Panc1 (cell line): ENCODE measurements around the gene CCDC9B. TPM values are rescaled to one million over a fixed set of nuclear protein-coding genes. Genes with fewer than 3 reads are reported as not detected.

Experiments used
- ATAC-seq: fragments of 200-7000 bp; cut with Tn5 transposase; 2 replicates; pipeline ENCODE4 v1.9.1; 2020; ENCODE audit warnings: mild to moderate bottlenecking, moderate library complexity
- BruUV-seq: library from RNA; stranded (reverse); fragments of 400-500 nt; replicated peaks from 2 replicates; lab custom pipeline; 2021; lab: Mats Ljungman, UMichigan
- CTCF ChIA-PET: fragments of 300-600 bp; sonication (Branson Sonifier 250); formaldehyde crosslinking; loops from one replicate; lab custom pipeline; 2022; ENCODE audit warnings: antibody characterized with exemption; lab: Charles Lee
- POLR2A ChIA-PET: fragments of 300-600 bp; sonication (Branson Sonifier 250); formaldehyde crosslinking; loops from one replicate; lab custom pipeline; 2022; ENCODE audit warnings: antibody characterized with exemption; lab: Charles Lee
- DNase-seq: peaks from one replicate; pipeline ENCODE4 v3.0.0-alpha.2; 2010; ENCODE audit warnings: low read depth, low spot score
- H3K27ac ChIP-seq: 2 replicates; pipeline ENCODE4 v1.5.1; 2011; ENCODE audit warnings: mild to moderate bottlenecking, low read length, inconsistent platforms
- H3K27me3 ChIP-seq: fragments of 200-500 bp; sonication (Bioruptor generic); 2 replicates; pipeline ENCODE4 v1.6.0; 2014; ENCODE audit warnings: low read length, inconsistent platforms; ENCODE audit not compliant: control insufficient read depth, insufficient read depth
- H3K36me3 ChIP-seq: fragments of 200-500 bp; sonication (Bioruptor generic); 2 replicates; pipeline ENCODE4 v1.5.1; 2014; ENCODE audit warnings: inconsistent platforms, mild to moderate bottlenecking, low read length, moderate library complexity; ENCODE audit not compliant: control insufficient read depth, insufficient read depth
- H3K4me1 ChIP-seq: 2 replicates; pipeline ENCODE4 v1.5.1; 2011; ENCODE audit warnings: inconsistent platforms, mild to moderate bottlenecking, low read length, moderate library complexity; ENCODE audit not compliant: control insufficient read depth, insufficient read depth
- H3K4me3 ChIP-seq, 2 experiments: 2 replicates each; pipeline ENCODE4 v1.5.1; 2011 to 2012; ENCODE audit warnings: low read depth in 2 of 2, low read length in 2 of 2, mild to moderate bottlenecking in 2 of 2, inconsistent platforms in 1 of 2, moderate library complexity in 1 of 2
- H3K9me3 ChIP-seq: fragments of 200-500 bp; sonication (Bioruptor generic); 2 replicates; pipeline ENCODE4 v1.5.1; 2014; ENCODE audit warnings: low read depth, mild to moderate bottlenecking, inconsistent platforms, low read length, moderate library complexity; ENCODE audit not compliant: control insufficient read depth, insufficient read depth
- POLR2AphosphoS5 ChIP-seq: IDR thresholded peaks from 2 replicates; pipeline ENCODE4 v1.6.1; 2012; ENCODE audit warnings: mild to moderate bottlenecking, low read depth, low read length, moderate library complexity
- SIN3A ChIP-seq: IDR thresholded peaks from 2 replicates; pipeline ENCODE4 v1.6.1; 2012; ENCODE audit warnings: low read depth, mild to moderate bottlenecking, low read length, moderate library complexity, borderline replicate concordance; ENCODE audit not compliant: insufficient read depth
- TCF7L2 ChIP-seq: IDR thresholded peaks from 2 replicates; pipeline ENCODE4 v1.6.1; 2011; ENCODE audit warnings: mild to moderate bottlenecking, low read depth, low read length, inconsistent platforms
- in situ Hi-C: cut with HindIII; loops from 2 replicates; pipeline ENCODE4 v1.10.0; 2016; ENCODE audit warnings: low sequenced_read_pairs, low pct_unique_long_range_greater_than_20kb
- intact Hi-C: fragments of 100-400 bp; cut with micrococcal nuclease; formaldehyde crosslinking; loops from one replicate; pipeline ENCODE4 v1.10.0; 2022; ENCODE audit not compliant: unreplicated experiment
- total RNA-seq: library from RNA; stranded (reverse); gene quantifications from one replicate; pipeline ENCODE4 v1.2.1, GENCODE V29; 2021; ENCODE audit not compliant: unreplicated experiment
- TF ChIP-seq, protein P1 (sequence below), 2 experiments: IDR thresholded peaks; 2 replicates each; pipeline ENCODE4 v1.6.1; 2011 to 2012; ENCODE audit warnings: low read depth in 2 of 2, control low read depth in 1 of 2, low read length in 1 of 2, mild to moderate bottlenecking in 1 of 2, moderate library complexity in 1 of 2; ENCODE audit not compliant: insufficient read depth in 1 of 2
- TF ChIP-seq, protein P2 (sequence below): fragments of 450-650 bp; IDR thresholded peaks from 2 replicates; pipeline ENCODE4 v1.5.1; 2017; ENCODE audit warnings: mild to moderate bottlenecking

CCDC9B gene
- total RNA-seq, 1 experiment from 2014 or later, result 55.9 TPM

DNA sequence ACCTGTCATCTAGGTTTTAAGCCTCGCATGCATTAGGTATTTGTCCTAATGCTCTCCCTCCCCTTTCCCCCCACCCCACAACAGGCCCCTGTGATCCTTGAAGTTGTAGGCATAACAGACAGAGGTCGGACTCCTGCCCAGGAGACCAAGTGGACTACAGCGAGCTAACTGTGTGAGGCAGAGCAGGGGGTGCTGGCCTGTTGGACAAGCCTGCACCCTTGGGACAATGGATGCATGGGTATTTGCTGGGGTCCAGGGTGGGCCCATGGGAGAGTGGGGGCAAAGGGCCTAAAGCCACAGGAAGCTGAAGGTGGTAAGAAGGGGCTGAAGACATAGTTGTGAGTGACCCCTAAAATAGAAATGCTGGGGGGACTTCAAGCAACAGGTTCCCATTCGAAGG is 35.5 kb downstream of the CCDC9B start:
- BruUV-seq, result no TSS peak
- Histone ChIP-seq H3K9me3 (peaks cover 5% of the 10 kb centered on the region; the same call in 1 of the 2 replicates), H3K36me3 (no peaks in the 10 kb centered on the region), H3K27ac (no peak overlapping the region), H3K27me3 (no peaks in the 10 kb centered on the region), H3K4me1 (peaks cover 5% of the 10 kb centered on the region), H3K4me3 (no peak overlapping the region)
- intact Hi-C loops (no loop called here), in situ Hi-C loops (no loop called here)
- no peak for TF ChIP-seq SIN3A
- TF ChIP-seq, protein P1, sequence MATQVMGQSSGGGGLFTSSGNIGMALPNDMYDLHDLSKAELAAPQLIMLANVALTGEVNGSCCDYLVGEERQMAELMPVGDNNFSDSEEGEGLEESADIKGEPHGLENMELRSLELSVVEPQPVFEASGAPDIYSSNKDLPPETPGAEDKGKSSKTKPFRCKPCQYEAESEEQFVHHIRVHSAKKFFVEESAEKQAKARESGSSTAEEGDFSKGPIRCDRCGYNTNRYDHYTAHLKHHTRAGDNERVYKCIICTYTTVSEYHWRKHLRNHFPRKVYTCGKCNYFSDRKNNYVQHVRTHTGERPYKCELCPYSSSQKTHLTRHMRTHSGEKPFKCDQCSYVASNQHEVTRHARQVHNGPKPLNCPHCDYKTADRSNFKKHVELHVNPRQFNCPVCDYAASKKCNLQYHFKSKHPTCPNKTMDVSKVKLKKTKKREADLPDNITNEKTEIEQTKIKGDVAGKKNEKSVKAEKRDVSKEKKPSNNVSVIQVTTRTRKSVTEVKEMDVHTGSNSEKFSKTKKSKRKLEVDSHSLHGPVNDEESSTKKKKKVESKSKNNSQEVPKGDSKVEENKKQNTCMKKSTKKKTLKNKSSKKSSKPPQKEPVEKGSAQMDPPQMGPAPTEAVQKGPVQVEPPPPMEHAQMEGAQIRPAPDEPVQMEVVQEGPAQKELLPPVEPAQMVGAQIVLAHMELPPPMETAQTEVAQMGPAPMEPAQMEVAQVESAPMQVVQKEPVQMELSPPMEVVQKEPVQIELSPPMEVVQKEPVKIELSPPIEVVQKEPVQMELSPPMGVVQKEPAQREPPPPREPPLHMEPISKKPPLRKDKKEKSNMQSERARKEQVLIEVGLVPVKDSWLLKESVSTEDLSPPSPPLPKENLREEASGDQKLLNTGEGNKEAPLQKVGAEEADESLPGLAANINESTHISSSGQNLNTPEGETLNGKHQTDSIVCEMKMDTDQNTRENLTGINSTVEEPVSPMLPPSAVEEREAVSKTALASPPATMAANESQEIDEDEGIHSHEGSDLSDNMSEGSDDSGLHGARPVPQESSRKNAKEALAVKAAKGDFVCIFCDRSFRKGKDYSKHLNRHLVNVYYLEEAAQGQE (IDR thresholded peaks at IDR 0.05; ENCODE audit: insufficient read depth in 1 of 2, low read depth in 2 of 2, low read length in 1 of 2), result no peak
- no peak for TF ChIP-seq TCF7L2
- TF ChIP-seq, protein P2, sequence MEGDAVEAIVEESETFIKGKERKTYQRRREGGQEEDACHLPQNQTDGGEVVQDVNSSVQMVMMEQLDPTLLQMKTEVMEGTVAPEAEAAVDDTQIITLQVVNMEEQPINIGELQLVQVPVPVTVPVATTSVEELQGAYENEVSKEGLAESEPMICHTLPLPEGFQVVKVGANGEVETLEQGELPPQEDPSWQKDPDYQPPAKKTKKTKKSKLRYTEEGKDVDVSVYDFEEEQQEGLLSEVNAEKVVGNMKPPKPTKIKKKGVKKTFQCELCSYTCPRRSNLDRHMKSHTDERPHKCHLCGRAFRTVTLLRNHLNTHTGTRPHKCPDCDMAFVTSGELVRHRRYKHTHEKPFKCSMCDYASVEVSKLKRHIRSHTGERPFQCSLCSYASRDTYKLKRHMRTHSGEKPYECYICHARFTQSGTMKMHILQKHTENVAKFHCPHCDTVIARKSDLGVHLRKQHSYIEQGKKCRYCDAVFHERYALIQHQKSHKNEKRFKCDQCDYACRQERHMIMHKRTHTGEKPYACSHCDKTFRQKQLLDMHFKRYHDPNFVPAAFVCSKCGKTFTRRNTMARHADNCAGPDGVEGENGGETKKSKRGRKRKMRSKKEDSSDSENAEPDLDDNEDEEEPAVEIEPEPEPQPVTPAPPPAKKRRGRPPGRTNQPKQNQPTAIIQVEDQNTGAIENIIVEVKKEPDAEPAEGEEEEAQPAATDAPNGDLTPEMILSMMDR, result no peak
- TF ChIP-seq POLR2AphosphoS5, result no peak
- DNase-seq (no peak), ATAC-seq (no peak)
- CTCF ChIA-PET, result interaction anchor here (0.7 kb wide), 1 partner anchor 374 kb away, joined by 3 read pairs; no protein-coding TSS in a partner anchor
- POLR2A ChIA-PET, result no interaction called here

DNA sequence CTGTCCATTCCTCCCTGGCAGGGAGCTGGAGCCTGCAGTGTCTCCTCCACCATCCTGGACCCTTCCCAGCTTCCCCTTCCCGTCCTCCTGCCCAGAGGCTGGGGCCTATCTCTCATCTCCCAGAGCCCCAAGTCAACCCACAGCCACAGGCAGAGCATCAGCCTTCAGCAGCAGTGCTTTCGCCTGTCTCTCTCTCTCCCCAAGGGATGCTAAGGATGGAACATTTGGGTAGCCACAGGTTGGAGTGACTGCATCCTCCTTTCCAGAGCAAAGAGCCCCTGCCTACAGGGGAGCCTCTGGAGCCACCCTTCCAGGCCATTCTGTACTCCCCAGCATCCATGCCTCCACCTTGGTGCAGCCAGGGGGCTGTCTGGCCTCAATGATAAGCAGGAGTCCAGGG is 37.2 kb downstream of the CCDC9B start:
- CTCF ChIA-PET, result no interaction called here
- ATAC-seq, result no peak
- TF ChIP-seq SIN3A (no peak), POLR2AphosphoS5 (no peak)
- TF ChIP-seq, protein P1 (IDR thresholded peaks at IDR 0.05; ENCODE audit: insufficient read depth in 1 of 2, low read depth in 2 of 2, low read length in 1 of 2), result no peak
- TF ChIP-seq, protein P2, result no peak

More for the DNA sequence above, 37.2 kb downstream of the CCDC9B start:
- Histone ChIP-seq H3K36me3 (no peaks in the 10 kb centered on the region), H3K4me1 (peaks cover 5% of the 10 kb centered on the region; the same call in 1 of the 2 replicates), H3K4me3 (no peak overlapping the region), H3K27ac (no peak overlapping the region), H3K9me3 (peaks cover 6% of the 10 kb centered on the region; the same call in 1 of the 2 replicates), H3K27me3 (no peaks in the 10 kb centered on the region)
- intact Hi-C loops, result no loop called here
- in situ Hi-C loops, result no loop called here
- no peak for DNase-seq
- POLR2A ChIA-PET, result no interaction called here
- BruUV-seq, result no TSS peak
